CD14-positive monocyte (primary cell): ENCODE data around the gene ALDH7A1. TPM values are rescaled to one million over a fixed set of nuclear protein-coding genes. Genes with fewer than 3 reads are reported as not detected.

ENCODE experiments used
- DNase-seq, 3 donors: peaks; one replicate each; pipeline ENCODE4 v3.0.0-alpha.2; 2011 to 2022
- H2AFZ ChIP-seq: 2 replicates; pipeline ENCODE4 v1.6.0; 2012; ENCODE audit warnings: mild to moderate bottlenecking, low read depth, low read length, inconsistent platforms; ENCODE audit not compliant: insufficient read depth, poor library complexity, severe bottlenecking
- H3K27ac ChIP-seq, 2 donors: 1 replicate in 1 of 2; 2 replicates in 1 of 2; pipeline ENCODE4 v1.5.1; 2012 to 2013; ENCODE audit warnings: low read length in 2 of 2, control low read depth in 1 of 2, inconsistent platforms in 1 of 2, low read depth in 1 of 2, mild to moderate bottlenecking in 1 of 2
- H3K27me3 ChIP-seq, 2 donors: one replicate each; pipeline versions ENCODE4 v1.6.0 to v1.6.1; 2011 to 2013; ENCODE audit warnings: low read length in 2 of 2; ENCODE audit not compliant: control insufficient read depth in 2 of 2, insufficient read depth in 2 of 2
- H3K36me3 ChIP-seq, 2 donors: replicated peaks in 1 of 2; 1 replicate in 1 of 2; 2 replicates in 1 of 2; pipeline versions ENCODE4 v1.5.1 to v1.6.1; 2012 to 2013; ENCODE audit warnings: low read length in 2 of 2, control low read depth in 1 of 2, inconsistent platforms in 1 of 2, mild to moderate bottlenecking in 1 of 2; ENCODE audit not compliant: insufficient read depth in 2 of 2, control insufficient read depth in 1 of 2
- H3K4me1 ChIP-seq, 2 donors: 1 replicate in 1 of 2; 2 replicates in 1 of 2; pipeline versions ENCODE4 v1.5.1 to v1.6.1; 2012 to 2013; ENCODE audit warnings: low read length in 2 of 2, control low read depth in 1 of 2, inconsistent platforms in 1 of 2, mild to moderate bottlenecking in 1 of 2, moderate library complexity in 1 of 2; ENCODE audit not compliant: insufficient read depth in 2 of 2, control insufficient read depth in 1 of 2
- H3K4me2 ChIP-seq: replicated peaks from 2 replicates; pipeline ENCODE3; 2012; ENCODE audit warnings: low read length, moderate library complexity, mild to moderate bottlenecking; ENCODE audit not compliant: poor library complexity, severe bottlenecking; ENCODE audit errors: extremely low read depth
- H3K4me3 ChIP-seq, 3 experiments: fragments of 200-600 bp in 1 of 3; sonication (generic) in 1 of 3; replicated peaks in 1 of 3; 1 replicate in 2 of 3; 2 replicates in 1 of 3; pipeline ENCODE4 v1.5.1; 2011 to 2013; ENCODE audit warnings: low read length in 3 of 3, mild to moderate bottlenecking in 3 of 3, control low read depth in 2 of 3, low read depth in 2 of 3, inconsistent platforms in 1 of 3, moderate library complexity in 1 of 3
- H3K79me2 ChIP-seq: 2 replicates; pipeline ENCODE4 v1.6.0; 2012; ENCODE audit warnings: mild to moderate bottlenecking, control low read depth, inconsistent platforms, low read length, moderate library complexity; ENCODE audit not compliant: insufficient read depth
- H3K9ac ChIP-seq: 2 replicates; pipeline ENCODE4 v1.6.0; 2017; ENCODE audit warnings: low read length, mild to moderate bottlenecking; ENCODE audit not compliant: insufficient read depth, poor library complexity, severe bottlenecking
- H3K9me3 ChIP-seq, 2 donors: replicated peaks in 1 of 2; 1 replicate in 1 of 2; 2 replicates in 1 of 2; pipeline versions ENCODE4 v1.5.1 to v1.6.1; 2012 to 2013; ENCODE audit warnings: low read length in 2 of 2, control low read depth in 1 of 2; ENCODE audit not compliant: control insufficient read depth in 1 of 2, insufficient read depth in 1 of 2
- H4K20me1 ChIP-seq: 2 replicates; pipeline ENCODE4 v1.6.0; 2012; ENCODE audit warnings: mild to moderate bottlenecking, low read length, control low read depth, moderate library complexity; ENCODE audit not compliant: insufficient read depth
- H3K27ac Mint-ChIP-seq, 7 donors: one replicate each; pipeline ENCODE4 v1.8.0; 2020; ENCODE audit warnings: mild to moderate bottlenecking in 7 of 7, mixed read lengths in 7 of 7, moderate library complexity in 6 of 7, inconsistent platforms in 2 of 7
- H3K27me3 Mint-ChIP-seq, 3 donors: one replicate each; pipeline ENCODE4 v1.8.0; 2021 to 2022; ENCODE audit warnings: low read depth in 3 of 3, mild to moderate bottlenecking in 3 of 3, mixed read lengths in 3 of 3, moderate library complexity in 3 of 3, inconsistent platforms in 1 of 3
- H3K36me3 Mint-ChIP-seq, 2 donors: one replicate each; pipeline ENCODE4 v1.8.0; 2020; ENCODE audit warnings: mixed read lengths in 2 of 2, inconsistent platforms in 1 of 2, mild to moderate bottlenecking in 1 of 2
- H3K4me1 Mint-ChIP-seq: one replicate; pipeline ENCODE4 v1.8.0; 2020; ENCODE audit warnings: mild to moderate bottlenecking, mixed read lengths
- H3K4me3 Mint-ChIP-seq, 2 donors: one replicate each; pipeline ENCODE4 v1.8.0; 2020; ENCODE audit warnings: mild to moderate bottlenecking in 2 of 2, mixed read lengths in 2 of 2, moderate library complexity in 1 of 2
- H3K9me3 Mint-ChIP-seq, 7 donors: one replicate each; pipeline ENCODE4 v1.8.0; 2020 to 2022; ENCODE audit warnings: mixed read lengths in 7 of 7, mild to moderate bottlenecking in 6 of 7, moderate library complexity in 6 of 7, inconsistent platforms in 2 of 7
- CTCF ChIP-seq: fragments of 200-600 bp; IDR thresholded peaks from one replicate; pipeline ENCODE4 v1.8.0; 2022; ENCODE audit warnings: antibody characterized with exemption, mild to moderate bottlenecking
- WGBS: methylation state at CpG from one replicate; pipeline ENCODE4 v1.1.5; 2013; ENCODE audit warnings: missing lambda C conversion rate; ENCODE audit not compliant: insufficient coverage; 5-methylcytosine and 5-hydroxymethylcytosine counted together
- intact Hi-C, 2 donors: fragments of 100-400 bp; cut with micrococcal nuclease; formaldehyde crosslinking; loops; one replicate each; pipeline versions ENCODE4 v1.15.0 to v1.15.1; 2023
- polyA plus RNA-seq, 3 donors: library from polyadenylated mRNA; depleted of rRNA in 1 of 3; unstranded in 2 of 3; stranded (reverse) in 1 of 3; fragments of 300-500 nt in 2 of 3; fragments of >200 nt in 1 of 3; fragmentation: Illumina TruSeq in 2 of 3; gene quantifications; 1 replicate in 2 of 3; 2 replicates in 1 of 3; pipeline ENCODE4 v1.2.3, GENCODE V29; 2012 to 2021

Gene ALDH7A1
- polyA plus RNA-seq, 3 donors: 0.44 to 0.67 (median 0.59) TPM

DNA sequence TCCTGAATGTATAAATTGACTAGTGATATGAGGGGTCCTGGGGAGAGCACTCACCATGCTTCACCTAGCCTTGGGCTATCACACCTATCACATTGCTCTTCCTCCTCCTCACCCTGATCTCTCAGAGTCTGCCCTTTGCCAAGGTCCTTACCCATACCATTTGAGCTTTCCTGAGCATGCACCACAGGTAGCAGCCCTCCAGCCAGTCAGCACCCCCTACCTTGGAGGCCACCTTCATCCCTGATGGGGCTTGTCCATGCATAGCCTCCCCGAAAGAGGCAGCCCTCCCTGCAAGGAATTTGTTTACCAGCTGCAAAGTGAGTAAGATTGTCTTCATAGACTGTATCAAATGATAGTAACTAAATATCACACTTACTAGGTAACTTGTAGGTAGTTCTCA is 83.1 kb downstream of the ALDH7A1 start:
- H3K4me1 Mint-ChIP-seq: peaks cover 12% of the 10 kb centered on the region
- H3K27ac Mint-ChIP-seq: no peak overlapping the region
- H3K27me3 Mint-ChIP-seq: peaks cover 0 to 4% (median 0%) of the 10 kb centered on the region in 3 donors
- H3K4me3 Mint-ChIP-seq: no peak overlapping the region
- no peaks in the 10 kb centered on the region for H3K9me3 ChIP-seq
- no peak overlapping the region for H3K9ac ChIP-seq
- no peaks in the 10 kb centered on the region for H3K27me3 ChIP-seq
- intact Hi-C loops: no loop called here
- H2AFZ ChIP-seq: no peak overlapping the region
- WGBS: no CpG with 5 or more reads among the region's 1 CpG
- H3K36me3 ChIP-seq: no peaks in the 10 kb centered on the region
- H3K79me2 ChIP-seq: no peaks in the 10 kb centered on the region
- no peak for DNase-seq
- no peak overlapping the region for H3K4me2 ChIP-seq
- H3K9me3 Mint-ChIP-seq: peaks cover 0 to 4% (median 0%) of the 10 kb centered on the region in 7 donors
- no peaks in the 10 kb centered on the region for H4K20me1 ChIP-seq
- no peak for TF ChIP-seq CTCF
- no peak overlapping the region for H3K4me3 ChIP-seq
- H3K4me1 ChIP-seq: peaks cover 5 to 8% of the 10 kb centered on the region in 2 donors
- no peaks in the 10 kb centered on the region for H3K36me3 Mint-ChIP-seq
- no peak overlapping the region for H3K27ac ChIP-seq

GRCh38 chr5:126509339-126509738 is 85.7 kb downstream of the ALDH7A1 start:
- H3K4me3 ChIP-seq: no peak overlapping the region
- no peak overlapping the region for H3K27ac ChIP-seq
- H3K79me2 ChIP-seq: no peaks in the 10 kb centered on the region
- no peaks in the 10 kb centered on the region for H3K36me3 Mint-ChIP-seq
- DNase-seq: no peak
- H3K27me3 ChIP-seq: no peaks in the 10 kb centered on the region
- H3K4me1 Mint-ChIP-seq: peaks cover 12% of the 10 kb centered on the region
- H3K4me1 ChIP-seq: peaks cover 5 to 8% of the 10 kb centered on the region in 2 donors
- no peak overlapping the region for H3K4me2 ChIP-seq
- 75% methylated on average over 1 of the region's 5 CpGs for WGBS
- no peak for TF ChIP-seq CTCF
- no peaks in the 10 kb centered on the region for H3K9me3 ChIP-seq
- H3K9ac ChIP-seq: no peak overlapping the region
- H3K27me3 Mint-ChIP-seq: peaks cover 0 to 3% (median 0%) of the 10 kb centered on the region in 3 donors
- H3K36me3 ChIP-seq: no peaks in the 10 kb centered on the region
- no peak overlapping the region for H2AFZ ChIP-seq
- H3K9me3 Mint-ChIP-seq: peaks cover 0 to 4% (median 0%) of the 10 kb centered on the region in 7 donors
- intact Hi-C loops: no loop called here
- H3K27ac Mint-ChIP-seq: no peak overlapping the region
- no peaks in the 10 kb centered on the region for H4K20me1 ChIP-seq
- H3K4me3 Mint-ChIP-seq: no peak overlapping the region
